HG03039 (cell line): ENCODE data around the gene PRKAG2.
"Not testable (repeated sequence)": the region's sequence is repeated elsewhere in the genome, so short reads cannot be mapped to it uniquely, and the experiment has no call there.

Source experiments
- ATAC-seq: cut with Tn5 transposase; IDR thresholded peaks from one replicate; pipeline ENCODE4 v1.9.1; 2021; ENCODE audit warnings: mild to moderate bottlenecking, moderate library complexity; ENCODE audit not compliant: unreplicated experiment

The PRKAG2 gene

GRCh38 chr7:151755131-151755801 lies 121.6 kb downstream of the PRKAG2 start:
- ATAC-seq: no peak

- ATAC-seq: no peak
These were observed 122.2 kb downstream of the PRKAG2 start for GRCh38 chr7:151754688-151755130.

GRCh38 chr7:151754142-151754590 lies 122.7 kb downstream of the PRKAG2 start:
- no peak for ATAC-seq

GRCh38 chr7:151752816-151753595 lies 123.9 kb downstream of the PRKAG2 start:
- ATAC-seq: no peak

- ATAC-seq: no peak
These were observed 124.9 kb downstream of the PRKAG2 start for GRCh38 chr7:151752037-151752436.

GRCh38 chr7:151748733-151749132 lies 128.2 kb downstream of the PRKAG2 start:
- ATAC-seq: no peak

- ATAC-seq: not testable (repeated sequence)
These were observed 128.9 kb downstream of the PRKAG2 start for GRCh38 chr7:151748021-151748420.

- ATAC-seq: no peak
These were observed 131.2 kb downstream of the PRKAG2 start for GRCh38 chr7:151745706-151746105.

- no peak for ATAC-seq
These were observed 132.0 kb downstream of the PRKAG2 start for GRCh38 chr7:151744656-151745638.

- no peak for ATAC-seq
These were observed 132.8 kb downstream of the PRKAG2 start for GRCh38 chr7:151744051-151744580.

- no peak for ATAC-seq
These were observed 133.4 kb downstream of the PRKAG2 start for GRCh38 chr7:151743481-151743983.

GRCh38 chr7:151742713-151743480 lies 134.0 kb downstream of the PRKAG2 start:
- no peak for ATAC-seq

GRCh38 chr7:151741585-151741984 lies 135.3 kb downstream of the PRKAG2 start:
- ATAC-seq: no peak

GRCh38 chr7:151740081-151740851 lies 136.6 kb downstream of the PRKAG2 start:
- ATAC-seq: no peak

GRCh38 chr7:151738925-151739324 lies 138.0 kb downstream of the PRKAG2 start:
- no peak for ATAC-seq

- no peak for ATAC-seq
These were observed 140.5 kb downstream of the PRKAG2 start for GRCh38 chr7:151736403-151736909.

GRCh38 chr7:151735851-151736402 lies 141.0 kb downstream of the PRKAG2 start:
- no peak for ATAC-seq

- no peak for ATAC-seq
These were observed 141.6 kb downstream of the PRKAG2 start for GRCh38 chr7:151735186-151735850.
